Mesenchymal stem cell (in vitro differentiated cells and primary cell): ENCODE data around the gene TNRC6C.
"Not testable (repeated sequence)": the region's sequence is repeated elsewhere in the genome, so short reads cannot be mapped to it uniquely, and the experiment has no call there.

Source experiments
- DNase-seq: peaks from one replicate; pipeline ENCODE4 v3.0.0-alpha.2; 2013
- H2AFZ ChIP-seq: one replicate; pipeline ENCODE4 v1.6.1; 2013; ENCODE audit warnings: low read depth, mild to moderate bottlenecking, control low read depth, inconsistent platforms, low read length, moderate library complexity
- H2AK5ac ChIP-seq: 2 replicates; pipeline ENCODE4 v1.6.1; 2013; ENCODE audit warnings: low read length, moderate library complexity, mild to moderate bottlenecking, inconsistent platforms; ENCODE audit not compliant: severe bottlenecking
- H2BK120ac ChIP-seq: one replicate; pipeline ENCODE4 v1.6.1; 2013; ENCODE audit warnings: low read depth, mild to moderate bottlenecking, inconsistent platforms, low read length, moderate library complexity
- H2BK12ac ChIP-seq, 2 experiments: one replicate each; pipeline ENCODE4 v1.6.1; 2013; ENCODE audit warnings: inconsistent platforms in 2 of 2, low read length in 2 of 2, mild to moderate bottlenecking in 2 of 2, moderate library complexity in 2 of 2, control low read depth in 1 of 2
- H2BK15ac ChIP-seq: one replicate; pipeline ENCODE4 v1.6.1; 2013; ENCODE audit warnings: mild to moderate bottlenecking, low read depth, inconsistent platforms; ENCODE audit not compliant: poor library complexity, severe bottlenecking
- H2BK5ac ChIP-seq: 2 replicates; pipeline ENCODE4 v1.6.1; 2013; ENCODE audit warnings: low read depth, mild to moderate bottlenecking, low read length, control low read depth, inconsistent platforms; ENCODE audit not compliant: poor library complexity, severe bottlenecking
- H3K14ac ChIP-seq, 2 experiments: one replicate each; pipeline ENCODE4 v1.6.1; 2013; ENCODE audit warnings: inconsistent platforms in 2 of 2, low read length in 2 of 2, control low read depth in 1 of 2, mild to moderate bottlenecking in 1 of 2, moderate library complexity in 1 of 2
- H3K18ac ChIP-seq, 2 experiments: one replicate each; pipeline ENCODE4 v1.6.1; 2013; ENCODE audit warnings: inconsistent platforms in 2 of 2, low read length in 2 of 2, control low read depth in 1 of 2, low read depth in 1 of 2, mild to moderate bottlenecking in 1 of 2
- H3K23ac ChIP-seq, 2 experiments: one replicate each; pipeline ENCODE4 v1.6.1; 2013; ENCODE audit warnings: inconsistent platforms in 2 of 2, low read length in 2 of 2, mild to moderate bottlenecking in 2 of 2, moderate library complexity in 2 of 2, control low read depth in 1 of 2
- H3K27ac ChIP-seq: 2 replicates; pipeline ENCODE4 v1.5.1; 2013; ENCODE audit warnings: mild to moderate bottlenecking, moderate library complexity, low read length, control low read depth, inconsistent platforms; ENCODE audit not compliant: poor library complexity, severe bottlenecking
- H3K27me3 ChIP-seq, 2 experiments: 2 replicates each; pipeline versions ENCODE4 v1.6.1 to v1.7.0; 2013; ENCODE audit warnings: low read length in 2 of 2, mild to moderate bottlenecking in 2 of 2, moderate library complexity in 2 of 2, control low read depth in 1 of 2, inconsistent platforms in 1 of 2; ENCODE audit not compliant: control insufficient read depth in 1 of 2, insufficient read depth in 1 of 2
- H3K36me3 ChIP-seq, 2 experiments: 2 replicates each; pipeline versions ENCODE4 v1.6.1 to v1.7.0; 2013; ENCODE audit warnings: low read length in 2 of 2, control low read depth in 1 of 2, inconsistent platforms in 1 of 2, low read depth in 1 of 2, mild to moderate bottlenecking in 1 of 2; ENCODE audit not compliant: insufficient read depth in 2 of 2, control insufficient read depth in 1 of 2
- H3K4ac ChIP-seq, 2 experiments: one replicate each; pipeline ENCODE4 v1.6.1; 2013; ENCODE audit warnings: inconsistent platforms in 2 of 2, low read length in 2 of 2, mild to moderate bottlenecking in 2 of 2, moderate library complexity in 2 of 2, control low read depth in 1 of 2, low read depth in 1 of 2
- H3K4me1 ChIP-seq: 2 replicates; pipeline ENCODE4 v1.6.1; 2013; ENCODE audit warnings: low read depth, low read length, control low read depth; ENCODE audit not compliant: control insufficient read depth, insufficient read depth
- H3K4me2 ChIP-seq: 2 replicates; pipeline ENCODE4 v1.6.1; 2013; ENCODE audit warnings: low read length, mild to moderate bottlenecking, inconsistent platforms; ENCODE audit not compliant: poor library complexity, severe bottlenecking
- H3K4me3 ChIP-seq, 2 experiments: 2 replicates each; pipeline versions ENCODE4 v1.5.1 to v1.7.0; 2013; ENCODE audit warnings: low read length in 2 of 2, mild to moderate bottlenecking in 2 of 2, control low read depth in 1 of 2, low read depth in 1 of 2; ENCODE audit not compliant: insufficient read depth in 1 of 2
- H3K79me1 ChIP-seq: replicated peaks from 2 replicates; pipeline ENCODE4 v1.6.1; 2013; ENCODE audit warnings: mild to moderate bottlenecking, control low read depth, low read length, inconsistent platforms; ENCODE audit not compliant: poor library complexity, severe bottlenecking
- H3K9ac ChIP-seq: 2 replicates; pipeline ENCODE4 v1.7.0; 2013; ENCODE audit warnings: mild to moderate bottlenecking, low read length, moderate library complexity
- H3K9me3 ChIP-seq: 2 replicates; pipeline ENCODE4 v1.7.0; 2013; ENCODE audit warnings: mild to moderate bottlenecking, low read length; ENCODE audit not compliant: control insufficient read depth
- H4K8ac ChIP-seq: one replicate; pipeline ENCODE4 v1.6.1; 2013; ENCODE audit warnings: inconsistent platforms, mild to moderate bottlenecking, low read length, moderate library complexity
- H4K91ac ChIP-seq: one replicate; pipeline ENCODE4 v1.6.1; 2013; ENCODE audit warnings: mild to moderate bottlenecking, low read length, inconsistent platforms
- WGBS: methylation state at CpG from one replicate; pipeline ENCODE4 v1.1.7; 2013; ENCODE audit warnings: mixed read lengths; 5-methylcytosine and 5-hydroxymethylcytosine counted together

Gene TNRC6C

GRCh38 chr17:77965352-77965751, 6.8 kb downstream of the TNRC6C start:
- Histone ChIP-seq H3K36me3 (no peaks in the 10 kb centered on the region), H3K4me3 (no peak overlapping the region), H4K91ac (no peak overlapping the region), H2BK12ac (no peak overlapping the region), H3K14ac (no peak overlapping the region), H3K9ac (no peak overlapping the region), H2AFZ (no peak overlapping the region), H3K18ac (no peak overlapping the region), H3K27me3 (peaks cover 3 to 6% of the 10 kb centered on the region in 2 experiments), H3K79me1 (peaks cover 26% of the 10 kb centered on the region), H3K4ac (no peak overlapping the region), H3K9me3 (no peaks in the 10 kb centered on the region), H2BK120ac (no peak overlapping the region), H2AK5ac (no peak overlapping the region), H3K4me2 (no peak overlapping the region), H3K27ac (no peak overlapping the region), H2BK15ac (no peak overlapping the region), H4K8ac (no peak overlapping the region), H3K4me1 (peaks cover 1% of the 10 kb centered on the region), H3K23ac (no peak overlapping the region), H2BK5ac (no peak overlapping the region)
- WGBS: 100% methylated on average over 1 of the region's 3 CpGs
- DNase-seq: no peak

- peaks cover 31% of the 10 kb centered on the region for H3K79me1 ChIP-seq
- no peak overlapping the region for H2BK5ac ChIP-seq
- no peak overlapping the region for H3K23ac ChIP-seq
- WGBS: 87% methylated on average over 1 of the region's 2 CpGs
- H2AK5ac ChIP-seq: no peak overlapping the region
- H2AFZ ChIP-seq: no peak overlapping the region
- no peak overlapping the region for H4K91ac ChIP-seq
- H3K9me3 ChIP-seq: no peaks in the 10 kb centered on the region
- no peak overlapping the region for H2BK120ac ChIP-seq
- no peak overlapping the region for H2BK15ac ChIP-seq
- H3K18ac ChIP-seq: no peak overlapping the region
- H3K27ac ChIP-seq: no peak overlapping the region
- peaks cover 0 to 3% of the 10 kb centered on the region in 2 experiments for H3K27me3 ChIP-seq
- H3K9ac ChIP-seq: no peak overlapping the region
- no peak overlapping the region for H3K4ac ChIP-seq
- H3K4me1 ChIP-seq: peaks cover 1% of the 10 kb centered on the region
- no peak for DNase-seq
- no peak overlapping the region for H3K4me3 ChIP-seq
- H3K36me3 ChIP-seq: no peaks in the 10 kb centered on the region
- no peak overlapping the region for H3K4me2 ChIP-seq
- H4K8ac ChIP-seq: no peak overlapping the region
- H2BK12ac ChIP-seq: no peak overlapping the region
- no peak overlapping the region for H3K14ac ChIP-seq
These were observed 8.0 kb downstream of the TNRC6C start for GRCh38 chr17:77966476-77966875.

- Histone ChIP-seq H2AFZ (no peak overlapping the region), H3K27ac (no peak overlapping the region), H2BK15ac (no peak overlapping the region), H3K14ac (no peak overlapping the region), H2BK12ac (no peak overlapping the region), H3K4me1 (peaks cover 1% of the 10 kb centered on the region), H3K23ac (no peak overlapping the region), H3K9me3 (no peaks in the 10 kb centered on the region), H3K4me3 (no peak overlapping the region), H3K18ac (no peak overlapping the region), H2BK5ac (no peak overlapping the region), H2AK5ac (no peak overlapping the region), H3K9ac (no peak overlapping the region), H3K36me3 (no peaks in the 10 kb centered on the region), H3K4me2 (no peak overlapping the region), H2BK120ac (no peak overlapping the region), H4K8ac (no peak overlapping the region), H3K4ac (no peak overlapping the region), H3K27me3 (no peaks in the 10 kb centered on the region), H4K91ac (no peak overlapping the region), H3K79me1 (peaks cover 28% of the 10 kb centered on the region)
- 98% methylated on average over 3 of the region's 3 CpGs for WGBS
- DNase-seq: no peak
These were observed 10.3 kb downstream of the TNRC6C start for GRCh38 chr17:77968788-77969187.

- H3K79me1 ChIP-seq: peaks cover 25% of the 10 kb centered on the region
- not testable (repeated sequence) for H2AK5ac ChIP-seq, H2BK15ac ChIP-seq, H3K9ac ChIP-seq, H3K18ac ChIP-seq, H2BK5ac ChIP-seq, H3K4ac ChIP-seq, H3K23ac ChIP-seq, H3K4me3 ChIP-seq, H3K36me3 ChIP-seq, H3K9me3 ChIP-seq, H3K4me2 ChIP-seq, H2BK12ac ChIP-seq, H2AFZ ChIP-seq, H3K4me1 ChIP-seq, H3K27me3 ChIP-seq, H3K14ac ChIP-seq, H4K8ac ChIP-seq, H2BK120ac ChIP-seq, DNase-seq, H4K91ac ChIP-seq, H3K27ac ChIP-seq
- WGBS: 100% methylated on average over 2 of the region's 3 CpGs
These were observed 13.8 kb downstream of the TNRC6C start for GRCh38 chr17:77972271-77972670.
